ENCODE results near the gene TACC2. TPM values are rescaled to one million over a fixed set of nuclear protein-coding genes. Genes with fewer than 3 reads are reported as not detected.
A peak's percentile ranks its signal among the peaks of the same experiment; 100 is the strongest.

The TACC2 gene
- total RNA-seq, 1 donor from 2014 or later, result 13.4 TPM

- no peak for FAIRE-seq
- no peak overlapping the region for H3K4me3 ChIP-seq (ENCODE audit: low read depth, low read length)
- H3K27me3 ChIP-seq (ENCODE audit: control insufficient read depth, insufficient read depth, low read length), result no peaks in the 10 kb centered on the region
- DNase-seq (ENCODE audit: low read depth), result no peak
- TF ChIP-seq, protein P1, sequence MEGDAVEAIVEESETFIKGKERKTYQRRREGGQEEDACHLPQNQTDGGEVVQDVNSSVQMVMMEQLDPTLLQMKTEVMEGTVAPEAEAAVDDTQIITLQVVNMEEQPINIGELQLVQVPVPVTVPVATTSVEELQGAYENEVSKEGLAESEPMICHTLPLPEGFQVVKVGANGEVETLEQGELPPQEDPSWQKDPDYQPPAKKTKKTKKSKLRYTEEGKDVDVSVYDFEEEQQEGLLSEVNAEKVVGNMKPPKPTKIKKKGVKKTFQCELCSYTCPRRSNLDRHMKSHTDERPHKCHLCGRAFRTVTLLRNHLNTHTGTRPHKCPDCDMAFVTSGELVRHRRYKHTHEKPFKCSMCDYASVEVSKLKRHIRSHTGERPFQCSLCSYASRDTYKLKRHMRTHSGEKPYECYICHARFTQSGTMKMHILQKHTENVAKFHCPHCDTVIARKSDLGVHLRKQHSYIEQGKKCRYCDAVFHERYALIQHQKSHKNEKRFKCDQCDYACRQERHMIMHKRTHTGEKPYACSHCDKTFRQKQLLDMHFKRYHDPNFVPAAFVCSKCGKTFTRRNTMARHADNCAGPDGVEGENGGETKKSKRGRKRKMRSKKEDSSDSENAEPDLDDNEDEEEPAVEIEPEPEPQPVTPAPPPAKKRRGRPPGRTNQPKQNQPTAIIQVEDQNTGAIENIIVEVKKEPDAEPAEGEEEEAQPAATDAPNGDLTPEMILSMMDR (IDR thresholded peaks at IDR 0.05; ENCODE audit: insufficient read depth, low read length, severe bottlenecking), result no peak
- peaks cover 11% of the 10 kb centered on the region for H3K36me3 ChIP-seq (ENCODE audit: control insufficient read depth, insufficient read depth, low read length)
These were observed 265.9 kb downstream of the TACC2 start for GRCh38 chr10:122254831-122255230.

DNA sequence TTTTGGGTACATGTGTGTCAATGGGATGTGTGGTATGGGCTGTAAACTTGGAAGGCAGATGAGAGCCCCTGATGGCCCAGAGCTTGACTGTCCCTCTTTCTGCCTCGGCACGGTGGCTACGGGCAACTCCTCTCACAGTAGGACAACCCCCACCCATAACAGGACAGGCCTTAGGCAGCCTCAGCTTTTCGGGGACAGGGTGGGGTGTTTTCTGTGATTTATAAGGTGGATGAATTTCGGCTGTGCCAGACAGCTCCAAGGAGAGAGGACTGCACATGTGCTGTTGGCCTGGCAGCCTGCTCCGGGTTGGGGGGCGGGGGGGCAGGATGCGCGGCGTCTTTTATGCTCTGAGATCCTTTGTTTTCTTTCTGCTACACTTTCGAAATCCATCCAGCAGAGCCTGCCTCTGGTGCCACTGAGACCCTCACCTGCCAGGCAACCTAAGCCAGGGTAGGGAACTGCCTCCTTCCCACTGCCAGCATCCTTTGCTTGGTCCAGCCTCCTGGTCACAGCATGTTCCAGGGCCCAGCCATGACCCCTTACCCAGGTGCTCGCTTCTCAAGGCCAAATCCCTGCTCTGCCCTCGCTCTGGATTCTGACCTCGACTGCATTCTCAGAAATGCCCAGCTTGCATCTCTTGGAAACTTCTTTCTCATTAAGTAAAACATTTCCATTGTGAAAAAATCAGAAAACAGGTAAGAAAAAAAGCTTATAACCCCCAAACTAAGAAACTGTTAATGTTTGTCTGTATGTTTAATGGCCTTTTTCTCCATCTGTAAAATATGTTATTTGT lies 266.7 kb downstream of the TACC2 start:
- H3K4me3 ChIP-seq (ENCODE audit: low read depth, low read length), result no peak overlapping the region
- H3K36me3 ChIP-seq (ENCODE audit: control insufficient read depth, insufficient read depth, low read length), result peaks cover 10% of the 10 kb centered on the region
- DNase-seq (ENCODE audit: low read depth), result no peak
- no peak for FAIRE-seq
- no peaks in the 10 kb centered on the region for H3K27me3 ChIP-seq (ENCODE audit: control insufficient read depth, insufficient read depth, low read length)
- TF ChIP-seq, protein P1 (IDR thresholded peaks at IDR 0.05; ENCODE audit: insufficient read depth, low read length, severe bottlenecking), result no peak

- Histone ChIP-seq H3K36me3 (ENCODE audit: control insufficient read depth, insufficient read depth, low read length) (peaks cover 10% of the 10 kb centered on the region), H3K4me3 (ENCODE audit: low read depth, low read length) (no peak overlapping the region), H3K27me3 (ENCODE audit: control insufficient read depth, insufficient read depth, low read length) (no peaks in the 10 kb centered on the region)
- no peak for DNase-seq (ENCODE audit: low read depth)
- no peak for FAIRE-seq
- TF ChIP-seq, protein P1 (IDR thresholded peaks at IDR 0.05; ENCODE audit: insufficient read depth, low read length, severe bottlenecking), result no peak
These were observed 268.1 kb downstream of the TACC2 start for GRCh38 chr10:122257041-122257440.

DNA sequence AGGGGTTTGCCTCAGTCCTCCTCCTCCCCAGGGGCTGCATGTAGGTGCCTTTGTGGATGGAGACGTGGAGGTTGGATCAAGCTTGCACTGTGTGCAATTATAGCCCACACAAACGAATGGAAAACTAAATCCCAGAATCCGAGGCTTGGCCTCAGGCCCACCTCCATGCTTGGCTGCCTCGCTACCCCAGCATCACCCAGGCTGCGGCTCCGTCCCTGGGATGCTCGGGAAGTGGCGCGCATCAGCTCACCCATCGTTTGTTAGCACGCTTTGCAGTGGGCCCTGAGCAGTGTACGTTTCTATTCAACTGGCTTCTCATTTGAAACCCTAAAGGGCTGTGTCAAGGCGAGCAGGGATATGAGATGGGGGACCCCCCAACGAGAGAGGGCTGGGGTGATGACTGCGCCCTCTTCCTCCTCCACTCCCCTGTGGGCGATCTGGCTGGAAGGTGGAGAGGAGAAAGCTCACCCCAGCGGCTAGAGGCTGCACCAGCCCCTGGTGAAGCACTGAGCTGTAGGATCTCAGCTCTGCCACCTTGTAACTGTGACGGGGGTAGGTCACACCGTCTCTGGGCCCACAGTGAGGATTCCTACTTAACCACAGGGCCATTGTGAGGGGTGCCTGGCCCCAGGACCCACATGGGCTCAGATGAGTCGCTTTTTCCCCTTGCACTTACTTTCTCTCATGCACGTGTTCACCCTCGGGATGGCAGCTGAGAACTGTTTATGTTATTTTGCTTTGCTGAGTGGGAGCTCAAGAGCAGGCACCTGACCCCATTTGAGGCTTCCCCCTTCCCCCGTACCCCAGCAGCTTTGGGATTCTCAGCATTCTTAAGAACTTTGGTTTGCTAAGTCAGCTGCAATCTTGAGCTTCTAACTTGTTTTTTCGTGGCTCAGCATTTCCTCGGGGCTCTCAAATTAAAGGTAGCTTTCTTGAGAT lies 269.4 kb downstream of the TACC2 start:
- peak; percentile 47 for FAIRE-seq
- H3K27me3 ChIP-seq (ENCODE audit: control insufficient read depth, insufficient read depth, low read length), result no peaks in the 10 kb centered on the region
- DNase-seq (ENCODE audit: low read depth), result no peak
- H3K36me3 ChIP-seq (ENCODE audit: control insufficient read depth, insufficient read depth, low read length), result peaks cover 7% of the 10 kb centered on the region
- TF ChIP-seq, protein P1 (IDR thresholded peaks at IDR 0.05; ENCODE audit: insufficient read depth, low read length, severe bottlenecking), result no peak
- no peak overlapping the region for H3K4me3 ChIP-seq (ENCODE audit: low read depth, low read length)

GRCh38 chr10:122259075-122259466 lies 270.1 kb downstream of the TACC2 start:
- Histone ChIP-seq H3K4me3 (ENCODE audit: low read depth, low read length) (no peak overlapping the region), H3K27me3 (ENCODE audit: control insufficient read depth, insufficient read depth, low read length) (no peaks in the 10 kb centered on the region), H3K36me3 (ENCODE audit: control insufficient read depth, insufficient read depth, low read length) (peaks cover 5% of the 10 kb centered on the region)
- TF ChIP-seq, protein P1 (IDR thresholded peaks at IDR 0.05; ENCODE audit: insufficient read depth, low read length, severe bottlenecking), result no peak
- DNase-seq (ENCODE audit: low read depth) (no peak), FAIRE-seq (no peak)
